HG02588 (cell line): Measurements from ENCODE around the gene INTS6.

Experiments
- ATAC-seq: cut with Tn5 transposase; IDR thresholded peaks from one replicate; pipeline ENCODE4 v1.9.1; 2021; ENCODE audit warnings: mild to moderate bottlenecking, moderate library complexity; ENCODE audit not compliant: unreplicated experiment

Gene INTS6

GRCh38 chr13:51347099-51347498 lies 105.7 kb downstream of the INTS6 start:
- no peak for ATAC-seq

GRCh38 chr13:51346397-51346796 lies 106.4 kb downstream of the INTS6 start:
- ATAC-seq, result no peak

GRCh38 chr13:51343475-51343874 lies 109.4 kb downstream of the INTS6 start:
- ATAC-seq, result no peak

GRCh38 chr13:51342706-51343105 lies 110.1 kb downstream of the INTS6 start:
- no peak for ATAC-seq

GRCh38 chr13:51341791-51342190 lies 111.0 kb downstream of the INTS6 start:
- ATAC-seq, result no peak

- no peak for ATAC-seq
Measured at GRCh38 chr13:51341232-51341631, 111.6 kb downstream of the INTS6 start.

GRCh38 chr13:51339952-51340732 lies 112.7 kb downstream of the INTS6 start:
- ATAC-seq, result no peak

GRCh38 chr13:51339354-51339753 lies 113.5 kb downstream of the INTS6 start, which contains the start of gene SERPINE3:
TSS of gene SERPINE3 (plus strand) at chr13:51339691. CDS start at chr13:51341092, 1,401 bp downstream.
- ATAC-seq, result no peak

- ATAC-seq, result no peak
Measured at GRCh38 chr13:51336746-51337145, 116.1 kb downstream of the INTS6 start.

GRCh38 chr13:51333826-51334225 lies 119.0 kb downstream of the INTS6 start:
- no peak for ATAC-seq

- no peak for ATAC-seq
Measured at GRCh38 chr13:51333421-51333820, 119.4 kb downstream of the INTS6 start.

GRCh38 chr13:51332566-51333361 lies 120.1 kb downstream of the INTS6 start:
- ATAC-seq, result no peak

- ATAC-seq, result peak; percentile 61
Measured at GRCh38 chr13:51331354-51331861, 121.4 kb downstream of the INTS6 start.

- no peak for ATAC-seq
Measured at GRCh38 chr13:51330791-51331190, 122.0 kb downstream of the INTS6 start.

- no peak for ATAC-seq
Measured at GRCh38 chr13:51329606-51330005, 123.2 kb downstream of the INTS6 start.

GRCh38 chr13:51328488-51328887 lies 124.3 kb downstream of the INTS6 start:
- ATAC-seq, result no peak

- ATAC-seq, result no peak
Measured at GRCh38 chr13:51327961-51328360, 124.9 kb downstream of the INTS6 start.

GRCh38 chr13:51326777-51327176 lies 126.1 kb downstream of the INTS6 start:
- ATAC-seq, result no peak

GRCh38 chr13:51325837-51326236 lies 127.0 kb downstream of the INTS6 start:
- no peak for ATAC-seq

- peak; percentile 48 for ATAC-seq
Measured at GRCh38 chr13:51324714-51325420, 128.0 kb downstream of the INTS6 start.

- no peak for ATAC-seq
Measured at GRCh38 chr13:51323824-51324511, 128.9 kb downstream of the INTS6 start.
